ENCODE measurements around the gene MAD1L1. TPM values are rescaled to one million over a fixed set of nuclear protein-coding genes. Genes with fewer than 3 reads are reported as not detected.

The MAD1L1 gene
- total RNA-seq, 1 donor from 2014 or later = 32.3 TPM

DNA sequence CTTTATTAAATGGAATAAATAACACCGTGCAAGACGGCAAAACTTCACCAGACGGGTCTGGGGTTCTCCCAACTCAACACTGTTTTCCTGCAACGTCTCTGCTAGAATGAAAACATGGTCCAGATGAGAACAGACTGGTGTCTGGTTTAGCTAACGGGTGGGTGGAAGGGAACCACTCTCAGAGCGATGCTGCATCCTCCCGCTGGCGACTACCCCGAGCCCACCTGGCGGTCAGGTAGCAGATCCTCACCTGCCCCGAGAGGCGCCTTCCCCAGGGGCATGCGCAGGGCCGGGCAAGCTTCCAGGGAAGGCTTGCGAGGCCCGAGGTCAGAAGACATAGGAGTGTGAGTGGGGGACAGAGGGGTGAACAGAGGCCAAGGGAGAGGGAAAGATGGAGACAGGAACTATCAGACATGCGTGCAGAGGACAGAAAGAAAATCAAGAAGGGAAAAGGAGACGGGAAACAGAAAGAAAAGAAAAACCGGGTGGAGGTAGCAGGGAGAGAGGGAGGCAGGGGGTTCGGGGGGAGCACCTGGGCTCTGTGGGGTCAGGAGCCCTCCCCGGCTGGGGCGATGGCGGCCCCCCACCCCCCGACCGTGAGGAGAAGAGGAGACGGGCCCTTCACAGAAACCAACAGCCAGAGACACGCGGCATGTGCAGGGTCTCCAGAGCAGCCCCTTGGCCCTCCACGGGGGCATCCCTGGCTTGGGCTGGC lies 222.0 kb downstream of the MAD1L1 start:
- no peak for DNase-seq (ENCODE audit: low read depth)
- Mint-ChIP-seq H3K4me3 (ENCODE audit: unreplicated experiment) (no peak overlapping the region), H3K27me3 (ENCODE audit: low read depth, unreplicated experiment) (no peaks in the 10 kb centered on the region), H3K27ac (ENCODE audit: unreplicated experiment) (no peak overlapping the region), H3K9me3 (ENCODE audit: unreplicated experiment) (no peaks in the 10 kb centered on the region), H3K4me1 (ENCODE audit: low read depth, unreplicated experiment) (no peaks in the 10 kb centered on the region), H3K36me3 (ENCODE audit: low read depth, unreplicated experiment) (peaks cover 5% of the 10 kb centered on the region)
- no peak for FAIRE-seq
- H3K27ac ChIP-seq (ENCODE audit: low read depth, low read length) = no peak overlapping the region
- H3K36me3 ChIP-seq (ENCODE audit: insufficient read depth, low read length) = no peaks in the 10 kb centered on the region
- no peak overlapping the region for H3K9ac ChIP-seq (ENCODE audit: low read length)
- H3K9me3 ChIP-seq (ENCODE audit: insufficient read depth, low read depth, low read length) = no peaks in the 10 kb centered on the region
- no peak overlapping the region for H3K4me2 ChIP-seq (ENCODE audit: low read length)
- H3K27me3 ChIP-seq (ENCODE audit: insufficient read depth, low read length) = no peaks in the 10 kb centered on the region
- H4K20me1 ChIP-seq (ENCODE audit: insufficient read depth, low read length) = peaks cover 26% of the 10 kb centered on the region
- H3K4me1 ChIP-seq (ENCODE audit: insufficient read depth, low read length) = peaks cover 4% of the 10 kb centered on the region
- TF ChIP-seq EZH2 (IDR thresholded peaks at IDR 0.05; ENCODE audit: insufficient read depth, low read length) (no peak), CTCF (IDR thresholded peaks at IDR 0.05; ENCODE audit: insufficient read depth, low read depth, low read length) (no peak)
- no peak overlapping the region for H2AFZ ChIP-seq (ENCODE audit: low read depth, low read length)
- H3K79me2 ChIP-seq (ENCODE audit: insufficient read depth, low read length) = no peaks in the 10 kb centered on the region
- H3K4me3 ChIP-seq (ENCODE audit: insufficient read depth, low read depth, low read length) = no peak overlapping the region

DNA sequence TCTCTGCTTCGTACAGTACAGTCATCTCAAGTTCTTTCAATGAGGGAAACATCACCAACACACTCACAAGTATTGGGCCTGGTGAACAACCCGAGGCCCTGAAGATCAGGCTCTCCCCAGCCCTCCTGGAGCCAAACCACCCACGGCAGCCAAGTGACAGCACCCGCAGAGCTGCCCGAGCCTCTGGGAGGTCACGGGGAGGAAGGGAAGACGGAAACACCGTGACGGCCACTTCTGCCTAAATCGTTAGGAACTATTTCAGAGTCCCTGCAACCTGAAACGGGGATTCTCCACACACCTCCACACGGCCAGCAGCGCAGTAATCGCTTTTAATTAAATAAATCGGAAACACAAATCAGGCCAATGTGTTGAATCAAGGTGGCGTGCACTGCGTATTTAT lies 222.6 kb downstream of the MAD1L1 start:
- no peaks in the 10 kb centered on the region for H3K36me3 ChIP-seq (ENCODE audit: insufficient read depth, low read length)
- H3K79me2 ChIP-seq (ENCODE audit: insufficient read depth, low read length) = no peaks in the 10 kb centered on the region
- no peaks in the 10 kb centered on the region for H3K9me3 ChIP-seq (ENCODE audit: insufficient read depth, low read depth, low read length)
- H3K27ac ChIP-seq (ENCODE audit: low read depth, low read length) = no peak overlapping the region
- Mint-ChIP-seq H3K36me3 (ENCODE audit: low read depth, unreplicated experiment) (peaks cover 5% of the 10 kb centered on the region), H3K9me3 (ENCODE audit: unreplicated experiment) (no peaks in the 10 kb centered on the region), H3K27ac (ENCODE audit: unreplicated experiment) (peak overlapping the region; percentile 47), H3K4me3 (ENCODE audit: unreplicated experiment) (no peak overlapping the region), H3K27me3 (ENCODE audit: low read depth, unreplicated experiment) (no peaks in the 10 kb centered on the region), H3K4me1 (ENCODE audit: low read depth, unreplicated experiment) (no peaks in the 10 kb centered on the region)
- DNase-seq (ENCODE audit: low read depth) = no peak
- H3K4me1 ChIP-seq (ENCODE audit: insufficient read depth, low read length) = peaks cover 4% of the 10 kb centered on the region
- no peak for FAIRE-seq
- no peaks in the 10 kb centered on the region for H3K27me3 ChIP-seq (ENCODE audit: insufficient read depth, low read length)
- no peak overlapping the region for H3K4me2 ChIP-seq (ENCODE audit: low read length)
- H3K4me3 ChIP-seq (ENCODE audit: insufficient read depth, low read depth, low read length) = no peak overlapping the region
- H2AFZ ChIP-seq (ENCODE audit: low read depth, low read length) = no peak overlapping the region
- H4K20me1 ChIP-seq (ENCODE audit: insufficient read depth, low read length) = peaks cover 27% of the 10 kb centered on the region
- TF ChIP-seq EZH2 (IDR thresholded peaks at IDR 0.05; ENCODE audit: insufficient read depth, low read length) (no peak), CTCF (IDR thresholded peaks at IDR 0.05; ENCODE audit: insufficient read depth, low read depth, low read length) (no peak)
- H3K9ac ChIP-seq (ENCODE audit: low read length) = no peak overlapping the region

GRCh38 chr7:2009541-2010001 lies 223.2 kb downstream of the MAD1L1 start:
- H3K27ac ChIP-seq (ENCODE audit: low read depth, low read length) = no peak overlapping the region
- Mint-ChIP-seq H3K4me3 (ENCODE audit: unreplicated experiment) (no peak overlapping the region), H3K9me3 (ENCODE audit: unreplicated experiment) (no peaks in the 10 kb centered on the region), H3K36me3 (ENCODE audit: low read depth, unreplicated experiment) (peaks cover 5% of the 10 kb centered on the region), H3K4me1 (ENCODE audit: low read depth, unreplicated experiment) (no peaks in the 10 kb centered on the region), H3K27me3 (ENCODE audit: low read depth, unreplicated experiment) (no peaks in the 10 kb centered on the region), H3K27ac (ENCODE audit: unreplicated experiment) (no peak overlapping the region)
- no peaks in the 10 kb centered on the region for H3K79me2 ChIP-seq (ENCODE audit: insufficient read depth, low read length)
- peaks cover 27% of the 10 kb centered on the region for H4K20me1 ChIP-seq (ENCODE audit: insufficient read depth, low read length)
- H3K9ac ChIP-seq (ENCODE audit: low read length) = no peak overlapping the region
- no peak overlapping the region for H3K4me2 ChIP-seq (ENCODE audit: low read length)
- peaks cover 4% of the 10 kb centered on the region for H3K4me1 ChIP-seq (ENCODE audit: insufficient read depth, low read length)
- DNase-seq (ENCODE audit: low read depth) (no peak), FAIRE-seq (no peak)
- no peaks in the 10 kb centered on the region for H3K9me3 ChIP-seq (ENCODE audit: insufficient read depth, low read depth, low read length)
- TF ChIP-seq EZH2 (IDR thresholded peaks at IDR 0.05; ENCODE audit: insufficient read depth, low read length) = no peak
- no peak for TF ChIP-seq CTCF (IDR thresholded peaks at IDR 0.05; ENCODE audit: insufficient read depth, low read depth, low read length)
- H3K36me3 ChIP-seq (ENCODE audit: insufficient read depth, low read length) = no peaks in the 10 kb centered on the region
- H3K27me3 ChIP-seq (ENCODE audit: insufficient read depth, low read length) = no peaks in the 10 kb centered on the region
- H3K4me3 ChIP-seq (ENCODE audit: insufficient read depth, low read depth, low read length) = no peak overlapping the region
- no peak overlapping the region for H2AFZ ChIP-seq (ENCODE audit: low read depth, low read length)
